Measurements from ENCODE around the gene CCND1. TPM values are rescaled to one million over a fixed set of nuclear protein-coding genes. Genes with fewer than 3 reads are reported as not detected.
A peak's percentile ranks its signal among the peaks of the same experiment; 100 is the strongest.

The CCND1 gene
- total and polyA plus RNA-seq, 10 donors, result 4.3 to 96.6 (median 59.0) TPM

GRCh38 chr11:69635804-69636511, 5.0 kb upstream of the CCND1 start:
- intact Hi-C loops (cut with DNase I; ENCODE audit: low total_unique reads), result no loop called here
- H3K9me3 ChIP-seq, result no peaks in the 10 kb centered on the region
- no peaks in the 10 kb centered on the region for H3K36me3 ChIP-seq
- TF ChIP-seq POLR2AphosphoS5 (IDR thresholded peaks at IDR 0.05) (no peak), CTCF (IDR thresholded peaks at IDR 0.05 in 8 of 11, conservative IDR thresholded peaks at IDR 0.05 in 3 of 11) (no peak), POLR2A (IDR thresholded peaks at IDR 0.05) (no peak)
- 44 to 63% (median 54%) methylated on average over 17 of the region's 17 CpGs for WGBS, 5 donors
- H3K4me1 ChIP-seq, result peaks cover 40 to 54% (median 49%) of the 10 kb centered on the region in 6 donors
- H3K4me3 ChIP-seq, result peak overlapping the region in 7 of 8 donors; percentile 10 to 98 (median 27)
- H3K27me3 ChIP-seq (replicated peaks in 1 of 7), result peaks cover 0 to 60% (median 47%) of the 10 kb centered on the region in 7 donors
- DNase-seq, result no peak
- H3K27ac ChIP-seq, result peak overlapping the region in 5 of 8 donors; percentile 22 to 89 (median 43)

GRCh38 chr11:69636512-69637197, 4.3 kb upstream of the CCND1 start:
- peak overlapping the region; percentile 5 to 98 (median 24) for H3K4me3 ChIP-seq
- TF ChIP-seq POLR2AphosphoS5 (IDR thresholded peaks at IDR 0.05), result peak in 2 of 3 donors; percentile 64 to 68
- TF ChIP-seq CTCF (IDR thresholded peaks at IDR 0.05 in 8 of 11, conservative IDR thresholded peaks at IDR 0.05 in 3 of 11), result no peak
- H3K27ac ChIP-seq, result peak overlapping the region in 7 of 8 donors; percentile 22 to 89 (median 43)
- 3 to 27% (median 7%) methylated on average over 26 to 63 of the region's 63 CpGs for WGBS, 5 donors
- H3K27me3 ChIP-seq (replicated peaks in 1 of 7), result peaks cover 0 to 67% (median 47%) of the 10 kb centered on the region in 7 donors
- H3K4me1 ChIP-seq, result peaks cover 40 to 61% (median 56%) of the 10 kb centered on the region in 6 donors
- no peak for DNase-seq
- no peaks in the 10 kb centered on the region for H3K36me3 ChIP-seq
- no peaks in the 10 kb centered on the region for H3K9me3 ChIP-seq
- intact Hi-C loops (cut with DNase I; ENCODE audit: low total_unique reads), result no loop called here

GRCh38 chr11:69637198-69637940, 3.6 kb upstream of the CCND1 start:
- H3K4me1 ChIP-seq, result peaks cover 40 to 68% (median 57%) of the 10 kb centered on the region in 6 donors
- H3K36me3 ChIP-seq, result no peaks in the 10 kb centered on the region
- WGBS, 5 donors, result 2 to 7% (median 3%) methylated on average over 31 to 67 of the region's 67 CpGs
- peaks cover 0 to 74% (median 47%) of the 10 kb centered on the region in 7 donors for H3K27me3 ChIP-seq (replicated peaks in 1 of 7)
- TF ChIP-seq CTCF (IDR thresholded peaks at IDR 0.05 in 8 of 11, conservative IDR thresholded peaks at IDR 0.05 in 3 of 11), result no peak
- no peak for TF ChIP-seq POLR2AphosphoS5 (IDR thresholded peaks at IDR 0.05)
- no peak for TF ChIP-seq POLR2A (IDR thresholded peaks at IDR 0.05)
- intact Hi-C loops (cut with DNase I; ENCODE audit: low total_unique reads), result no loop called here
- no peaks in the 10 kb centered on the region for H3K9me3 ChIP-seq
- peak overlapping the region in 5 of 8 donors; percentile 36 to 89 (median 55) for H3K27ac ChIP-seq
- H3K4me3 ChIP-seq, result peak overlapping the region in 6 of 8 donors; percentile 27 to 98 (median 56)
- peak; percentile 67 for DNase-seq
